Activated naive CD4-positive, alpha-beta T cell treated with Interleukin-2 at 50 U/mL for 16 hours (primary cell): Measurements from ENCODE around the gene DNAJC12.
"Not testable (repeated sequence)": the region's sequence is repeated elsewhere in the genome, so short reads cannot be mapped to it uniquely, and the experiment has no call there.

Experiments
- DNase-seq: peaks from one replicate; pipeline ENCODE4 v3.0.0-alpha.2; 2020

DNAJC12 gene

DNA sequence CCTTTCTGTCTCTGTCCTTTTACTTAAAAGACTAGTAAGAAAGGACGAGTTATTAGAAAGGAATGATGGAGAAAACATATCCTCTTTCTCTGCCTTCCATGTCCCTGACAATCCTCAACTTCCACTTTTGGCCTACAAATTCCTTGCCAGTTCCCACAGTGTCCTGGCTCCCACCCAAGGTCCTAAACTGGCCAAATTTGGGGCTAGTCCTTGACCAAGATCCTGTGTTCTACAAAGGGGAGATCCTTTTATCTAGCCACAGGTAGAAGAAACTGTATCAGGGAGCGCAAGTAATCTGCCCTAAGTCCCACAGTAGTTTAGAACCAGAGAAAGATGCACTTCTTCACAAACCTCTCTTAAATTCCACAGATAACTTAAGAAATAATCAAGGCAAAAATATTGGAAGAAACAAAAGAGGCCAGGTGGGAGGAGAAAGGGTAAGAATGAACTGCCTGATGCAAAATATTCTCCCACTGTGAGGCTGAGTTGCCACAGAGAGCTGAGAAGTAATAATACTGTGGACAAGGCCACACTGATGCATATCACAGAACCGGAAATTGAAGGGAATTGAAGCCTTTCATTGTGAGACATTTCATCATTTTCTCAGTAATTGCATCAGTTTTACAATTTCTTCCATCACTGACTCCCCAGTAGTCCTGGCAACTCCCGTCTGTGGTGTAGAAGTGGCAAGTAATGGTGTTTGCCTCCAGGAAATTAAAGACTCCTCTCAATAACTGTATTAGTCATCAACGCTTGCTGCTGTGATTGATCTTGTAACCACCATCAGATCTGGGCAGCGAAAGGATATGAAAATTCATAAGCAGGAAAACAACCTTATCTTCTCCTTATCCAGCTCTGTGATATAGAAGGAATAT, 47.2 kb downstream of the DNAJC12 start:
- DNase-seq, result peak; percentile 30

DNA sequence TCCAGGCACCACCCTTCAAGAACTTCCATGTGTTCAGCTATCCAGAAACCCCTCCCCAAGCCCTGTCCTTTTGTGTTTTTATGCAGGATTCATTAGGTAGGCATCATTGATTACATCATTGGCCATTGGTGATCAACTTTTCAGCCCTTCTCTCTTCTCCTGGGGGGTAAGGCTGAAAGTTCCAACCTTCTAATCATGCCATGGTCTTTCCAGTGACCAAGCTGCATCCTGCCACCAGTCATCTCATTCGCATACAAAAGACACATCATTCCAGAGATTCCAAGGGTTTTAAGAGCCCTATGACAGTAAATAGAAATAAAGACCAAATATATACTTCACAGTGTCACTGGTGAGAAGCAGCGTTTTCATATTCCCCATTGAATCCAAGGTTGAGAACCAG, 48.2 kb downstream of the DNAJC12 start:
- no peak for DNase-seq

- DNase-seq, result peak; percentile 83
Measured at GRCh38 chr10:67788028-67788886, 49.7 kb downstream of the DNAJC12 start.

DNA sequence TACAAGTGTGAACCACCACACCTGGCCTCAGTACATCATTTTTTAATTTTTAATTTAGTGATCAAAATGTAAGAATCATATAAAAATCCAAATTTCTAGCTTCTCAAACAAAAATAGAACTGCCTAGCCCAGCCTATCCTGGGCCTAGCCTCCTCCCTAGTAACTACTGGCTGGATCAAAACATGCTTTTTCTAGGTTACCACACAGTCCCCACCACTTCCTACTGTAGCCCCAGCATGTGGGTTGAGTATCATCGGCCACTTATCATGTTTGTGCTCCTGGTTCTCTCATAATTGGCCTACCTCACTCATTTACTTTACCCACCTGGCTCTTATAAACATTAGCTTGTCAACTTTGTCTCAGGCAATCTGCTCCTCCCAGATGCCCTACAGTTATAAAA, 52.9 kb downstream of the DNAJC12 start:
- no peak for DNase-seq

GRCh38 chr10:67784474-67784873, 53.5 kb downstream of the DNAJC12 start:
- DNase-seq, result no peak

DNA sequence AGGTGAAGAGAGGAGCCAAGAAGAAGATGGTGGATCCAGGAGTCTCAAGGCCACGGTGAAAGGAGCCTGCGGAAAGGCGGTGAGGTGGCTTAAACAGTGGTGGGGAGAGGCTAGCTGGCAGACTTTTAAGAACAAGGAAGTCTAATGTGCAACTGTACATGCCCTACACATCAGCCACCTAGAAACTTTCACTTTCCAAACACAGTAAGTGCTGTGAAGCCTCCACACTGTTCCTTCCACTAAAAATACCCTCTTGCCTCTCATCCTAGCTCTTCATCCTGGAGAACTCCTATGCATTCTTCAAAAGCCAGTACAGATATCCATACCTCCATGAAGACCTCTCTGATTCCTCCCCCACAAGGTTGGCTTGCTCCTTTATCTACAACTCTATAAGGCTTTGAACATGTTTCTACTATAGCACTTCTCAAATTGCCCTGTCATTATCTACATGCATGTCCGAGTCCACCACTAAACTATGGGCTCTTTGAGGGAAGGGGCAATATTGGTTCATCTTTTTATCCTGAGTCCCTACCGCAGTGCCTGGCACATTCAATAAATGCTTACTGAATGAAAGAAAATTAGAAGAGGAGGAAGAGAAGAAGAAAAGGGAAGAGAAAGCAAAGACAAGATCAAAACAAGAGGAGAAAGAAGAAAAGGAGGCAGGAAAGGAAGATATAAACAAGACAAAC, 54.2 kb downstream of the DNAJC12 start:
- no peak for DNase-seq

GRCh38 chr10:67782530-67782929, 55.5 kb downstream of the DNAJC12 start:
- DNase-seq, result no peak

DNA sequence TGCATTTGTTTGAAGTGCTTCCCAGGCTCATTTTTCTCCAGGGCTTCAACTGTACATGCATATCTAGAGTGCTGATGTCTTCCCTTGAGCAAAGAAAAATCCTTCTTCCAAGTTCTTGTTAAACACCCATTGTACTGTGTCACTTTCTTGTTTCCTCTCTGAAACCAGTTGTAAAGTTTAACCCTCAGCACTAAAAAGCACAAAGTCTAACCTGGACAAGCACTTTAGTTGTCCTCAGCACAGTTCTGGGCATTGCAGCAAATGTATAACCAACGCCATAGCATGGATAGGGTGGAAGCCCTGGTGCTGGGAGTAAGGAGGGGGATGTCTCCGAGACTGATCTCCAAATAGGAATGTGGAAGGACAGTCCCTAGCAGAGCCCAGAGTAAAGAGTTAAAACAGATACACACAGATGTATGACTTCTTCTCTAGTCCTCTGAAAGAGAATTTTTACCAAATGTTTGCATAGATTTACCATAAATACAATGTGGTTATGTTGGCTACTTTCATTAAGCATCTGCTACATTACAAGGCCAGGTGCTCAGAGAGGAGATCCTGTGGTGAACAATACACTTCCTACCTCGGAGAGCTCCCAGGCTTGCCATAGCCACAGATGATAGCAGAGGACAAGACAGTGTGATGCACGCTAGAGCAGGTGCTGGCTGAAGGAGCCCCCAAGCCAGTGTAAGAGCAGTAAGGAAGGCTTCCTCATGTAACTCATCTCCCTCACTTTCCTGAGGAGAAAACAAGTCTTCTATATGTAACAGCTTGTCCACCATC, 57.0 kb downstream of the DNAJC12 start:
- no peak for DNase-seq

- DNase-seq, result not testable (repeated sequence)
Measured at GRCh38 chr10:67780204-67780621, 57.8 kb downstream of the DNAJC12 start.

- peak; percentile 57 for DNase-seq
Measured at GRCh38 chr10:67779465-67780203, 58.4 kb downstream of the DNAJC12 start.

DNA sequence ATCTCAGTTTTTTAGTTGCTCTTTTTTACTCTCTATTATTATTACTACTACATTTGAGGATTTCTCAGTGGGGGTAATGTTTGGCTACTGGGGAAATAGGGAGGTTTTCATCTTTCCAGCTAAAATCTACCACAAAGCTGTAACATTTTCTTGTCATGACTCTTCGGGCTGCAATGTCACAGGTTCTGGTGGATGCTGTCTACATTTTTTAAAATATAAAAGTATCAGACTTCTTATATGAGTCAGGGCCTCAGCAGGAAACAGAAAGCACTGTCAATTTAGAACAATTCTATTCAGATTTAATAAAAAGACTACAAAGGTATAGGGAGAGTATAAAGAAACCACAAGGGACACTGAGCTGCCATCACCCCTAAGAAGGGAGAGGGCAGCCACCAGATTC, 61.6 kb downstream of the DNAJC12 start:
- no peak for DNase-seq

GRCh38 chr10:67775279-67775678, 62.7 kb downstream of the DNAJC12 start:
- no peak for DNase-seq

- no peak for DNase-seq
Measured at GRCh38 chr10:67772894-67773511, 65.0 kb downstream of the DNAJC12 start.

DNA sequence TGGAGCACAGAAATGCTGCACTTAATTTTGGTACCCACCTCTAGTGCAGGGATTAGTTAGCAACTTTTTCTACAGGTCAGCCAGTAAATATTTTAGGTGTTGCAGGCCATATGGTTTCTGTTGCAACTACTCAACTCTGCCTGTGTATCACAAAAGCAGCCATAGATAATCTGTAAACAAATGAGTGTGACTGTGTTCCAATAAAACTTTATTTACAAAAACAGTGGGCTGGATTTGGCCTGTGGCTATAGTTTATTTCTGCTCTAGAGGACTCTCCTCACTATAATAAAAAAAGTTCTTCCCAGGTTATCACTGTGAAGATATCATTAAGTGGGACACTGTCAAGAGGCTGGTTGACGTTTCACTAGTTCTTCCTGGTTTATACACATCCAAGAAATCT, 65.8 kb downstream of the DNAJC12 start:
- no peak for DNase-seq

DNA sequence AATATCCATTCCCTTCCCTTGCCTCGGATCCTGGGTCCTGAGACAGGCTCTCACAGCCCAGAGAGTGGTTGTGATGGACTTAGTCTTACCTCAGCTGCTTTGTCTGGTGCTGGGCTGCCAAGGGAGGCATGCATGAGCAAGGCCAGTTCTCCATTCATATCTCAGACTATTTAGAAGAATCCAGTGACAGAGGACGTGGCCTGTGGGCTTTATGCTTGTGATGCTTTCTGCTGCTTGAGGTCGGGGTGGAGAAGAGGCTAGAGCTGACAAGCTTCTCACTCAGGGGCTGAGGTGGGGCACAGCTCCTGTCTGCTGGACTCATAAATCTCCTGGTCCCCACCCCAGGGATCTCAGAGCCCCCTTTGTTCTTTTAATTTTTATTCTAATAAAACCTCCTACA, 66.8 kb downstream of the DNAJC12 start:
- no peak for DNase-seq

GRCh38 chr10:67770537-67770936, 67.5 kb downstream of the DNAJC12 start:
- no peak for DNase-seq

DNA sequence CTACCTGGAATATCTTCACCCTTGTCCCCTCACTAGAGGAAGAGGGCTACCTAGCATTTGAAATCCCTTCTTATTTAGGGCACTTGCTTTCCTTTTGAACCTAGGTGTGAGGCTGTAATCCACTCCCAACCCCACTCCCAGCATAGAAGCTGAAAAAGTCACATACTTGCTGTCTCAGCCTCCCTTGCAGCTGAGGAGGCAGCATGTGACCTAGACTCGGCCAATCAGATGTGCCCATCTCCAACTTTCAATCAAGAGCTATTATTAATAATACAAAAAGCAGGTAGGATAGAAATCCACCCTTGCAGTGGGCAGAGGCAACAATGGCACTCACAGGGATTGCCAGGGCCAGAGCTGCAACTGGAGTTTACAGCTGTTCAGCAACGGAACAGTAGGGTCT, 70.7 kb downstream of the DNAJC12 start:
- no peak for DNase-seq

DNA sequence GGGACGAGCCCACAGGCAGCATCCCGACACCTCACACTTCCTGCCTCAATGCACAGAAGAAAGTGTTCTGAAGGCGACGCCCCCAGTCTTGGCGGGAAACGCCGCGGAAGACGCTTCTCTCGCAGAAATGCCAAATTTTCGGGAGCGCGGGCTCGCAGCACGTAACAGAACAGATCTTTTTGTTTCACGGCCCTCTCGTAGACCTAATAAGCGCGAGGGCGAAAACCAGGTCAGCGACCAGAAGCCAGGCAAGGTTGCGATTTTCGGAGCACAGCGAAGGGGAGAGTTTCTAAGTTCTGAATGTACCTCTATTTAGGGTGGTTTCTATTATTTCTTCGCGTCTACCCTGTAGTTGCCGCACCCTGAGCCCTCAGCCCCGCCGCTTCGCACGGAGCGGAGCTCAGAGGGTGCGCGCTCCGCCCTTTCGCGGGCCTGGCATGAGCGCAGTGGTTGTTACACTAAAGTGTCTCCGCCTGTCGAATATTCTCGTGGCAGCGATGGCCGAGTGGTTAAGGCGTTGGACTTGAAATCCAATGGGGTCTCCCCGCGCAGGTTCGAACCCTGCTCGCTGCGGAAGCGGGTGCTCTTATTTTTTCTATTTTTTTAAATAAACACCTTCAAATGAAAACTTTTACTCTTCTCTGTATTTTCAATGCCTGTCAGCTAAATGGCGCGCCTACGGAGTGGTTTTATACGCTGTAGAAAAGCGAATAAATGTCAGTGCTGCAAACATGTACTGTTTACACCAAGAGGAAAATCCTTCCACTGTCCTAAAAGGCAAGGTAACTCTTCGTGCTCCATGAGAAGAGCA, 73.8 kb downstream of the DNAJC12 start:
- peak; percentile 97 for DNase-seq

GRCh38 chr10:67763499-67764011, 74.4 kb downstream of the DNAJC12 start:
- peak; percentile 78 for DNase-seq

GRCh38 chr10:67762567-67762966, 75.4 kb downstream of the DNAJC12 start:
- not testable (repeated sequence) for DNase-seq
